Ramos (cell line): ENCODE results near the gene APOE.
"Not testable (repeated sequence)": the region's sequence is repeated elsewhere in the genome, so short reads cannot be mapped to it uniquely, and the experiment has no call there.

Experiments
- in situ Hi-C: fragments of 300-500 bp; cut with MboI; formaldehyde crosslinking; loops from one replicate; pipeline ENCODE4 v1.14.3; 2022; ENCODE audit warnings: low sequenced_read_pairs; ENCODE audit not compliant: unreplicated experiment

APOE gene

GRCh38 chr19:44905437-44906160 lies at the start of gene APOE:
Gene APOE, plus strand, starts transcription at chr19:44905796. Its CDS starts 829 bp downstream, at chr19:44906625.
- in situ Hi-C loops: loop anchor here (10.0 kb wide), 2 partner anchors 149 to 279 kb away; no protein-coding TSS in a partner anchor

- in situ Hi-C loops: no loop called here
Observed at GRCh38 chr19:44856421-44857083, 49.0 kb upstream of the APOE start.

GRCh38 chr19:44857837-44858236 lies 47.8 kb upstream of the APOE start:
- in situ Hi-C loops: no loop called here

GRCh38 chr19:44861576-44861975 lies 44.0 kb upstream of the APOE start:
- in situ Hi-C loops: not testable (repeated sequence)

GRCh38 chr19:44863990-44864389 lies 41.6 kb upstream of the APOE start:
- in situ Hi-C loops: no loop called here

- in situ Hi-C loops: no loop called here
Observed at GRCh38 chr19:44865196-44865767, 40.3 kb upstream of the APOE start.

GRCh38 chr19:44866664-44867063 lies 38.9 kb upstream of the APOE start:
- in situ Hi-C loops: no loop called here

GRCh38 chr19:44867578-44867977 lies 38.0 kb upstream of the APOE start:
- in situ Hi-C loops: no loop called here

- in situ Hi-C loops: no loop called here
Observed at GRCh38 chr19:44869733-44870470, 35.7 kb upstream of the APOE start.

GRCh38 chr19:44871809-44872208 lies 33.8 kb upstream of the APOE start:
- in situ Hi-C loops: no loop called here

- in situ Hi-C loops: no loop called here
Observed at GRCh38 chr19:44872661-44873060, 32.9 kb upstream of the APOE start.

- in situ Hi-C loops: no loop called here
Observed at GRCh38 chr19:44874317-44874716, 31.3 kb upstream of the APOE start.

GRCh38 chr19:44875666-44876451 lies 29.7 kb upstream of the APOE start:
- in situ Hi-C loops: no loop called here

- in situ Hi-C loops: no loop called here
Observed at GRCh38 chr19:44876930-44877535, 28.6 kb upstream of the APOE start.

GRCh38 chr19:44878120-44878865 lies 27.3 kb upstream of the APOE start:
- in situ Hi-C loops: no loop called here

- in situ Hi-C loops: no loop called here
Observed at GRCh38 chr19:44879309-44880065, 26.1 kb upstream of the APOE start.

- in situ Hi-C loops: no loop called here
Observed at GRCh38 chr19:44882063-44882462, 23.5 kb upstream of the APOE start.
